H1 (cell line): ENCODE measurements around the gene FUT2.

Experiments used
- ASH2L ChIP-seq: fragments of 200-600, 300-600 bp; sonication (generic); IDR thresholded peaks from one replicate; pipeline ENCODE4 v1.7.1; 2017; ENCODE audit warnings: low read length
- FOSL1 ChIP-seq: IDR thresholded peaks from 2 replicates; pipeline ENCODE4 v1.6.1; 2011; ENCODE audit warnings: mild to moderate bottlenecking, low read depth, low read length, moderate library complexity; ENCODE audit not compliant: insufficient read depth
- HDAC2 ChIP-seq, 2 experiments: fragments of 300-600 bp in 1 of 2; sonication (generic) in 1 of 2; IDR thresholded peaks; 2 replicates each; pipeline ENCODE4 v1.6.1; 2011 to 2012; ENCODE audit warnings: low read depth in 2 of 2, low read length in 2 of 2, mild to moderate bottlenecking in 2 of 2, moderate library complexity in 2 of 2, borderline replicate concordance in 1 of 2, inconsistent platforms in 1 of 2
- MAFK ChIP-seq: IDR thresholded peaks from 2 replicates; pipeline ENCODE4 v1.6.1; 2012; ENCODE audit warnings: low read depth, mild to moderate bottlenecking, improper control_type of control experiment, low read length
- POLR2A ChIP-seq, 2 experiments: IDR thresholded peaks; 1 replicate in 1 of 2; 2 replicates in 1 of 2; pipeline ENCODE4 v1.6.1; 2011; ENCODE audit warnings: low read depth in 2 of 2, low read length in 2 of 2, mild to moderate bottlenecking in 2 of 2; ENCODE audit errors: control extremely low read depth in 1 of 2
- POU5F1 ChIP-seq: IDR thresholded peaks from 2 replicates; pipeline ENCODE4 v1.6.1; 2011; ENCODE audit warnings: low read depth, mild to moderate bottlenecking, low read length, moderate library complexity
- SIX5 ChIP-seq: IDR thresholded peaks from 2 replicates; pipeline ENCODE4 v1.6.1; 2011; ENCODE audit warnings: mild to moderate bottlenecking, low read depth, low read length
- TF ChIP-seq, protein P1 (sequence below), 3 experiments: IDR thresholded peaks; 1 replicate in 2 of 3; 2 replicates in 1 of 3; pipeline versions ENCODE4 v1.5.1 to v1.6.1; 2011; ENCODE audit warnings: low read length in 3 of 3, mild to moderate bottlenecking in 3 of 3, inconsistent platforms in 2 of 3, low read depth in 1 of 3, moderate library complexity in 1 of 3; ENCODE audit not compliant: insufficient read depth in 1 of 3; ENCODE audit errors: control extremely low read depth in 1 of 3
- TF ChIP-seq, protein P2 (sequence below): IDR thresholded peaks from 2 replicates; pipeline ENCODE4 v1.6.1; 2011; ENCODE audit warnings: low read depth, mild to moderate bottlenecking, low read length; ENCODE audit not compliant: insufficient read depth

DNA sequence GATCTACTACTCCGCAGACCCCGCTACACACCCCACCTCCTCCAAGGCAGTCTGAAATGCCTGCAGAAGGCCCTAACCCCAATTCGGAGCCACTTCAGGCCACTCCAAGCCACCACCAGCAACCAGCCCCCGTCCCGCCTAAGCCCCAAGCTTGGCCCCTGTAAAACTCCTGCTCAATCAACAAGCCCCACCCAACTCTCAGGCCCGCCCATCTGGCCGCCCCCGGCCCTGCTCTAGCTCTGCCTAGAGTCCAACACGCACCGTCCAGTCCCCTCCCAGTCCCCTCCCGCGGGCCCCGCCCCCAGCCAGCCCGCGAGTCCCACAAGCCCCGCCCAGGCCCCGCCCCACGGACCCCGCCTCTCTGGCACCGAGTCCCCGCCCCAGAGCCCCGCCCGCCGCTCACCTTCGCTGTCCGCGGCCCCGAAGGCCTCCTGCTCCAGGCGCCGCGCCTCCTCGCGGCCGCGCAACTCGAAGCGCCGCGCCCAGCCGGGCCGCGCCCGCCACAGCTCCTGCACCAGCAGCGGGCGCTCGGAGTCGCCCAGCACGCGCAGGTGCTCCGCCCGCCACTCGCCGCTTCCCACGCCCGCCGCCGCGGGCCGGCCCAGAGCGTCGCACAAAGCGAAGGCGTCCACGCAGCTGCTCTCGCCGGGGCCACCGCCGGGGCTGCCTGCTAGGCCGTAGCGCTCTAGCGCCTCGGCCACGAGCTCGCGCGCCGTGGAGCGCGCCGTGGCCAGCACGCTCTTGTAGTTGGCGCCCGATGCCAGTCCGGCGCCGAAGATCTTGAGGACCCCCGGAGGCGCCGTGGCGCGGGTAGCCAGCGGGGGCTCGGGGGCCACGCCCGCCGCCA lies 43.0 kb downstream of the FUT2 start:
- no peak for TF ChIP-seq SIX5
- TF ChIP-seq, protein P1, sequence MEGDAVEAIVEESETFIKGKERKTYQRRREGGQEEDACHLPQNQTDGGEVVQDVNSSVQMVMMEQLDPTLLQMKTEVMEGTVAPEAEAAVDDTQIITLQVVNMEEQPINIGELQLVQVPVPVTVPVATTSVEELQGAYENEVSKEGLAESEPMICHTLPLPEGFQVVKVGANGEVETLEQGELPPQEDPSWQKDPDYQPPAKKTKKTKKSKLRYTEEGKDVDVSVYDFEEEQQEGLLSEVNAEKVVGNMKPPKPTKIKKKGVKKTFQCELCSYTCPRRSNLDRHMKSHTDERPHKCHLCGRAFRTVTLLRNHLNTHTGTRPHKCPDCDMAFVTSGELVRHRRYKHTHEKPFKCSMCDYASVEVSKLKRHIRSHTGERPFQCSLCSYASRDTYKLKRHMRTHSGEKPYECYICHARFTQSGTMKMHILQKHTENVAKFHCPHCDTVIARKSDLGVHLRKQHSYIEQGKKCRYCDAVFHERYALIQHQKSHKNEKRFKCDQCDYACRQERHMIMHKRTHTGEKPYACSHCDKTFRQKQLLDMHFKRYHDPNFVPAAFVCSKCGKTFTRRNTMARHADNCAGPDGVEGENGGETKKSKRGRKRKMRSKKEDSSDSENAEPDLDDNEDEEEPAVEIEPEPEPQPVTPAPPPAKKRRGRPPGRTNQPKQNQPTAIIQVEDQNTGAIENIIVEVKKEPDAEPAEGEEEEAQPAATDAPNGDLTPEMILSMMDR (IDR thresholded peaks at IDR 0.05; ENCODE audit: control extremely low read depth in 1 of 3, insufficient read depth in 1 of 3, low read depth in 1 of 3, low read length in 3 of 3): peak; percentile 48 to 86 (median 56)
- no peak for TF ChIP-seq POLR2A (IDR thresholded peaks at IDR 0.05; ENCODE audit: control extremely low read depth in 1 of 2, low read depth in 2 of 2, low read length in 2 of 2)
- TF ChIP-seq FOSL1: no peak
- no peak for TF ChIP-seq MAFK
- TF ChIP-seq, protein P2, sequence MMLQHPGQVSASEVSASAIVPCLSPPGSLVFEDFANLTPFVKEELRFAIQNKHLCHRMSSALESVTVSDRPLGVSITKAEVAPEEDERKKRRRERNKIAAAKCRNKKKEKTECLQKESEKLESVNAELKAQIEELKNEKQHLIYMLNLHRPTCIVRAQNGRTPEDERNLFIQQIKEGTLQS: no peak
- no peak for TF ChIP-seq POU5F1
- no peak for TF ChIP-seq ASH2L
- TF ChIP-seq HDAC2 (IDR thresholded peaks at IDR 0.05; ENCODE audit: borderline replicate concordance in 1 of 2, low read depth in 2 of 2, low read length in 2 of 2): 0 out of 4 replicates have a peak, but pooled peaks of 1 of the 2 experiments have one; percentile 84
